Left colon (tissue), 2 donors: ENCODE measurements around the gene ADAMTS12. TPM values are rescaled to one million over a fixed set of nuclear protein-coding genes. Genes with fewer than 3 reads are reported as not detected.
"Not testable (repeated sequence)": the region's sequence is repeated elsewhere in the genome, so short reads cannot be mapped to it uniquely, and the experiment has no call there.

Source experiments
- ATAC-seq: fragments of 200-7000 bp; cut with Tn5 transposase; one replicate; pipeline ENCODE4 v1.9.1; 2020; ENCODE audit warnings: mild to moderate bottlenecking, moderate library complexity
- DNase-seq, 2 donors: peaks; one replicate each; pipeline ENCODE4 v3.0.0-alpha.2; 2020
- intact Hi-C, 2 donors: fragments of 100-400 bp; cut with DNase I in 1 of 2; cut with micrococcal nuclease in 1 of 2; formaldehyde crosslinking; loops; one replicate each; pipeline versions ENCODE4 v1.11.2 to v1.14.0; 2022; cut with DNase I, micrococcal nuclease
- total RNA-seq, 2 donors: library from RNA; stranded (reverse); fragmentation: NEBNext Ultra II Directional; extraction: Animal tissue kit (Norgen Biotek cat#: 25700); gene quantifications; one replicate each; pipeline ENCODE4 v1.2.1, GENCODE V29; 2021
- donor health status: DM: no; HTN: no; CAD: no.
- donor health status: DM: yes; HTN: yes; CAD: no.

ADAMTS12 gene
- total RNA-seq, 2 donors from 2014 or later: 0.21 to 1.2 TPM

DNA sequence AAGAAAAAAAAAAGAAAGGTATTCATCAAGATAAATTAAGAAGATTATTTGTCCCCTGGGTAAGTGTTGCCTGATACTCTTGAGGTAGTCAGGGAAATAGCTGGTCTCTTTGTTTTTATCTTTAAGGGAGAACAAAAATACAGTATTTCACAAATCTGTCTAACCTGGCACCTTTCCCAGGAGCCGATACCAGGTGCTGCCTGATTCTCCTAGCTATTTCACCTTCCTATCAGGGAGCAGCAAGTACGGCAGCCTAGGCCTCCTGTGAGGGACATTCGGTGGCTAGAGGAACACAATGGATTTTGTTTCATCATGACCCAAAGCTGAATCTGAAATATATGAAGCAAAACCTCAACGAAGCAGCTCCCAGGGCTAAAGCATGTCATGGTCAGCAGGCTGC is 365.0 kb downstream of the ADAMTS12 start:
- intact Hi-C loops: no loop called here
- ATAC-seq (no peak), DNase-seq (no peak)

DNA sequence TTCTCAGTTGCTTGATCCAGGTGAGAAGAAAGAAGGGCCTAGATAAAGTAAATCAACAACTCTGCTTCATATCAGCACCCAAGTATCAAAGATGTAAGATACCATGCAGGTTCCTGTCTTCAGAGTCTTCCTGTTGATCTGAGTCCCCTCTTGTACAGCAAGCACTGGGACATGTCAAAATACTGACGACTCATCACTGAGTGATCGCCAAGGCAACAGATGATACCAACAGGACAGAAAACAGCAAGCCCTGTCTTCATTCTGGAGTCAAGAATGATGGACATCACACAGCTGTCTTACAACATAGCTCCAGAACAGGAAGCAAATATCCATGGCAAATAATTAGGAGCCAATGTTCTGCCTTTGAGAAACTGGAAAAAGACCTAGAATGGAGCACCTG is 367.3 kb downstream of the ADAMTS12 start:
- DNase-seq (no peak), ATAC-seq (no peak)
- intact Hi-C loops: no loop called here

DNA sequence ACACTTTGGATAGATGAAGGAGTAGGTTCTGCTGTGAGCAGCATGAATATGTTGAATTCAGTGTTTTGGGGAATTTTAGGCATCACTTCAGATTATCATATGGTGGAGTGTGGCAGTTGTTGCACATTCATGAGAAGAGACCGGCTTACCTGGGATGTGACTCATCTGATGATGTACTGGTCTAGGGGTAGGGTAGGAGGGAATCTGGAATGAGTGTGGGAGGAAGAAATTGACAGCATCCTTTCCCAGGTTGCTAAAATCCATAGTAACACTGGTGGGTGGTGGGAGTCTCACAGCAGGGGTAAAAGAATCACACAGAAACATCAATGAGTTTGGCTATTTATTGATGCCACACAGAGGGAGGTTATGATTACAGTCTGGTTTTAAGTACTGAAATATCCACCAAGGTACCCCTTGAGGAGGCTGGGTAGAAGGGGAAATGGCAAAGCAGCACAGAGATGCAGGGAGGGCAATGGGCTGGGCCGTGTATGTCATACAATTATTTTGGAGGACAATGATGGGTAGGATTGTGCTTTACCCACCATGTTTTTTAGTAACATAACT is 368.5 kb downstream of the ADAMTS12 start:
- intact Hi-C loops: no loop called here
- DNase-seq (no peak), ATAC-seq (no peak)

DNA sequence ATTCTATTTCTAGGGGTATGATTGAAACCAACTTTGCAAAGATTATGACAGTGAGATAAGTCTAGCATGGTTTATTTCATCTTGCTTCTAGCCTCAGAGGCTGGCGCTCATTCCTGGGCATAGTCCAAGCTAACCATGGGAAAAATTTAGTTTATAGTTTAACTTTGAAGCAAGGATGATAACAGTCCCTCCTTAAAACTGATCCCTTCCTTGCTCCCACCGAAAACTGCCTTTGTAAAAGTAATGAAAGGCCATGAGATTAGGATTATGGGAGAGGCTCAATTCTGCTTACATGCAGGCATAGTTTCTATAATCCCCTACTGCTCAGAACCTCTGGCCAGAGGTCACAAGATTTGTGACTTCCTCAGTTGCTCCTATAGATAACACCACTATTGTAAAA is 375.4 kb downstream of the ADAMTS12 start:
- intact Hi-C loops: no loop called here
- DNase-seq (no peak), ATAC-seq (no peak)

DNA sequence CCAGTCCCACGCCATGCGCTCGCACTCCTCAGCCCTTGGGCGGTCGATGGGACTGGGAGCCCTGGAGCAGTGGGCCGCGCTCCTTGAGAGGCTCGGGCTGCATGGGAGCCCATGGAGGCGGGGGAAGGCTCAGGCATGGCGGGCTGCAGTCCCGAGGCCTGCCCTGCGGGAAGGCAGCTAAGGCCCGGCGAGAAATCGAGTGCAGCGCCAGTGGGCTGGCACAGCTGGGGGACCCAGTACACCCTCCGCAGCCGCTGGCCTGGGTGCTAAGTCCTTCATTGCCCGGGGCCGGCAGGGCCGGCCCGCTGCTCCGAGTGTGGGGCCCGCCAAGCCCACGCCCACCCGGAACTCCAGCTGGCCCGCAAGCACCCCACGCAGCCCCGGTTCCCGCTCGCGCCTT is 376.4 kb downstream of the ADAMTS12 start:
- intact Hi-C loops, DNase-seq, ATAC-seq: not testable (repeated sequence)

DNA sequence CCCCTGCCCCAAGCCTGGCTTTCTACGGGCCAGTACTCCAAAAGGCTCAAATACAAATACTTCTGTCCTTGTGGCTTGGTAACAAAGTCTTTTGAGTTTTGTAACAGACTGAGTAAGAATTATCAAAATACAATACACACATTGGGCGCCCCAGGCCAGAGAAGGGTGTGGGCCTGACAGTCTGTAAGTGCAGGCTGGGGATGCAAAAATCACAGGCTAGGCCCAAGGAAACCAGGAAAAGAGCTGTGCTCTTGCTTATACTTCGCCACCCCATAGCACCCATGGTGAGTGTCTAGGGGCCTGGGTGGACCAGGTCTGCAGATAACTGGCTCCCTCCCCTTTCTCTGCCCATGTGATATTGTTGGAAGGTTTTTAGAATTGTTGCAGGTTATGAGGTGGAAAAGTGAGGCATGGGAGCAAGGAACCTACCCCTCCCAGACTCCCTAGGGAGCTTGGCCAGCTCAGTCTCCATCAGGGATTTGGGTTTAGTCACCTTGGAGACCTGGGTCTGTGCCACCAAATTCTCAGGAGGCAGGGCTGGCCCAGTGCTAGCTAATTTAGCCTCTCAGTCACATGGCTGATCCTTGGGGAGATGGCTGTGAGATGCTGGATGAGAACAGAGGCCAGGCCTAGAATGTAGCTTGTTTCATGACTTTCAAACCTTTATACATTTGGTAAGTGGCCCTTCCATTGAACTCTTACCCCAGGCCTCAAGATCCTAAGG is 378.2 kb downstream of the ADAMTS12 start:
- no peak for DNase-seq
- ATAC-seq: no peak
- intact Hi-C loops: no loop called here

DNA sequence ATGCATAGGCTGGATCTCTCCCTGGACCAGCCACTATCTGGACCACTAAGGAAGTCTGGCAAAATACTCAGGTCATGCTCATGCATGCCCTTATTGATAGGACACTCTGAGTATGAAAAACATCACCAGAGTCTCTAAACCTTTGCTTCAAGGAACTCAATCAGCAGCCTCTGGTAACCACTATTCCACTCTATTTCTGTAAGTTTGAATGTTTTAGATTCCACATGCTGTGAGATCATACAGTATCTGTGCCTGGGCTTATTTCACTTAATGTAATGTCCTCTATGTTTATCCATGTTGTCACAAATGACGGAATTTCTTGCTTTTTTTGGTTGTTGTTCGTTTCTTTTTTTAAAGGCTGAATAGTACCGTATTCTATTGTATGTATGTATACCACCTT is 382.8 kb downstream of the ADAMTS12 start:
- DNase-seq (no peak), ATAC-seq (no peak)
- intact Hi-C loops: no loop called here

DNA sequence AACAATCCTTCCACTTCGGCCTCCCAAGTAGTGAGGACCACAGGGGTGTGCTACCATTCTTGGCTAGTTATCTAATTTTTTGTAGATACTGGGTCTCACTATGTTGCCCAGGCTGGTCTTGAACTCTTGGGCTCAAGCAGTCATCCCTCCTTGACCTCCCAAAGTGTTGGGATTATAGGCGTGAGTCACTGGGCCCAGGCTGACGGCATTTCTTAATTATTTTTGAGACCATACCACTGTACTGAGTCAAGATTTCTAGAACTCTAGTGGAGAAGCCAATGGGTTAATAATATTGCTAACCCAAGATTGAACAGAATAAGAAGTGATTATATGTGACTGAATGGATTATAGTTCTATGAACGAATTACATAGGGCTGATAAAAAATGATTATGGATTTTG is 384.4 kb downstream of the ADAMTS12 start:
- ATAC-seq (no peak), DNase-seq (no peak)
- intact Hi-C loops: no loop called here

DNA sequence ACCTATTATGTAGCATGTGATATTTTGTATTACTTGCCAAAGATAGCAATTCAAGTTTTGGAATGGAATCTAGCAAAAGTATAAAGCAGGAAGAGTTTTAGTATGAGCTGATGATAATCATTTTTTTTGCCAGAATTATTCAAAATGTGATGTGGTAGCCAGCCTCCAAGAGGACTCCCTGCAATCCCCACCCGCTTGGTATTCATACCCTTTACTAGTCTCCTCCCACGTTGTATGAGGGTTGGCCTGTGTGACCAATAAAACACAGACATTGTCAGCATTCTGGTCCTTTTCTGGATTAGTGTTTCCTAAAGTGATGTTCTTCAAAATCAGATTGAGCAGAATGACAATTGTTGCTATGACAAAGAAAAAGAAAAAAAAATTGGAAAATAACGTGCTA is 387.2 kb downstream of the ADAMTS12 start:
- DNase-seq (no peak), ATAC-seq (no peak)
- intact Hi-C loops: no loop called here

DNA sequence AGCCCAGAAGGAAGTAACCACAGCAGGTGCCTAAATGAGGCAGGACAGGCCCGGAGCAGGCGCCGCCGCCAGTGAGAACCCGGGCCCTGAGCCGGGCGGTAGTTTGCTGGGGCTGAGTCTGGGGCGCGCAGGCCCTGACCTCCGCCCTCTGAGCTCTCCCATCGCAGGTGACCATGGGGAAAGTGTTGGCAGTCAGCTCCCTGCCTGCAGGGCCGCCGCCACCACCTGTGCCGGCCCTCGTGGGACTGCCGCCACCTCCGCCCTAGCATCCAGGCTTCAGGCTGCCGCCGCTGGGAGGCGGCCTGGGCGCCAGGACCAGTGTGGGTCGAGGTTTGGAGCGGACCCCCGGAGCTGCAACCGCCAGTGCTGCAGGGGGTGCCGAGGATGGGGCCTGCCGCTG is 389.9 kb downstream of the ADAMTS12 start:
- intact Hi-C loops: no loop called here
- DNase-seq (no peak), ATAC-seq (no peak)

DNA sequence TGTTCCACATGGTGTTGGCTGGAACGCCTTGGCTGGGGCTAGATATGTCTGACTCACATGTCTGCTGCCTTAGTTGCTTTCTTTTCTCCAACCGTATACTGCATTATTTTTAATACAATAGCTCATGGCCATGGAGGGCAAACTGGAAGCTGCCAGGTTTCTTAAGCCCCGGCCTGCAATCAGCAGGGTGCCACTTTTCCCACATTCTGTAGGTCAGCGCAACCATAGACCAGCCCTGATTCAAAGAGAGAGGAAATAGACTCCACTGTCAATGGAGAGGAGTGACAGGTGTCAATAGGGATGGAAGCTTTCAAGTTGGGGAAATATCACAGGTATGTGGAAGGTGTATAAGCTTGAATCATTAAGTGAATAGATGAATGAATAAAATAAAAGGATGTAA is 390.5 kb downstream of the ADAMTS12 start:
- no peak for ATAC-seq
- no peak for DNase-seq
- intact Hi-C loops: no loop called here

DNA sequence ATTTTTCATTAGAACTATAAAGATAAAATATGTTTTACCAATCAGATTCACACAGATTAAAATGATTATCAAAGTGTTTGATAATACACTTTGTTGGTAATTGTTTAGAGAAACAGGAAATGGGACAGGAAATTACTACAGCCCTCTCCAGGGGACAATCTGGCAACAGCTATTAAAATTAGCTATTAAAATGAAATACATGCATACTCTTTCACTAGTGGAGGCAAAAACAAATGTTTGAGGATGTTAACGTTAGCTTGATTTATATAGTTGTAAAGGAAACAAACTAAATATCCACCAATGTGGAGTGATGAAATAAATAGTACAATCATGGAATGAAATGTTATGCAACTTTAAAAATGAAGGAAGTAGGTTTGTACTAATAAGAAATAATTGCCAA is 397.3 kb downstream of the ADAMTS12 start:
- ATAC-seq (no peak), DNase-seq (no peak)
- intact Hi-C loops: no loop called here

DNA sequence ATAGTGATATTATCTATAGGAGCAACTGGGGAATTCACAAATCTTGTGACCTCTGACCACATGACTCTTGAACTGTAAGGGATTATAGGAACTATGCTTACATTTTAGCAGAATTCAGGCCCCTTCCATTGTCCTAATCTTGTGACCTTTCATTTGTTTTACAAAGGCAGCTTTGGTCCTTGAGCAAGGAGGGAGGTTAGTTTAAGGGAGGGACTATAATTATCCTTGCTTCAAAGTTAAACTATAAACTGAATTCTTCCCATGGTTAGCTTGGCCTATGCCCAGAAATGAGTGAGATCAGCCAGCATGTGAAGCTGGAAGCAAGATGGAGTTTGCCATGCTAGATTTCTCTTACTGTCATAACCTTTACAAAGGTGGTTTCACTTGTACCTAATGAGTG is 399.8 kb downstream of the ADAMTS12 start:
- intact Hi-C loops: no loop called here
- ATAC-seq (peak; percentile 58), DNase-seq (no peak)

DNA sequence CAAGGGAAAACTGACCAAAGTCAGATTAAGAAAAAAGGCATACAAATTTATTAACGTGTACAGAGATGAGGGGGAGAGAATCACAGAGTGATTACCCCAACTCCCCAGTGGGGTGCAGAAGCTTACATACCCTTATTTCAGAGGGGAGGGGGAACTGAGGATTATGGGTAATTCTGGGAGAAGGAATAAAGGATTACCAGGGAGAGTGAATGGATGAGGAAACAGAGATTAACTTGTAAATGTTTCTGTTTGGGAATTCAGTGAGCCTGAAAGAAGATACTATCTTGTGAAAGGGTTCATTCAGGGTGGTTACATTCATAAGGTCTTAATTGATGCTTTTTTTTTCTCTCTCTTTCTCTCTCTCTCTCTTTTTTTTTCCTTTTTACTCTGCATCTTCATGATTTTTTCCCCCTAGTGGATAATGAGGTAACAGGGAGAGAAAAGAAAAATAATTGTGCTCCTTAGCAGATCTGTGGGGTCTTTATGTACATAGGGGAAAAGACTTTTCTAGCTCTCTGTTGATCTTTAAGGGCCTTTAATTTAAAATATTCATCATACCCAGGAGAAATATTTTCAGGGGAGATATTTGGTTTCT is 401.6 kb downstream of the ADAMTS12 start:
- DNase-seq (no peak), ATAC-seq (no peak)
- intact Hi-C loops: no loop called here

DNA sequence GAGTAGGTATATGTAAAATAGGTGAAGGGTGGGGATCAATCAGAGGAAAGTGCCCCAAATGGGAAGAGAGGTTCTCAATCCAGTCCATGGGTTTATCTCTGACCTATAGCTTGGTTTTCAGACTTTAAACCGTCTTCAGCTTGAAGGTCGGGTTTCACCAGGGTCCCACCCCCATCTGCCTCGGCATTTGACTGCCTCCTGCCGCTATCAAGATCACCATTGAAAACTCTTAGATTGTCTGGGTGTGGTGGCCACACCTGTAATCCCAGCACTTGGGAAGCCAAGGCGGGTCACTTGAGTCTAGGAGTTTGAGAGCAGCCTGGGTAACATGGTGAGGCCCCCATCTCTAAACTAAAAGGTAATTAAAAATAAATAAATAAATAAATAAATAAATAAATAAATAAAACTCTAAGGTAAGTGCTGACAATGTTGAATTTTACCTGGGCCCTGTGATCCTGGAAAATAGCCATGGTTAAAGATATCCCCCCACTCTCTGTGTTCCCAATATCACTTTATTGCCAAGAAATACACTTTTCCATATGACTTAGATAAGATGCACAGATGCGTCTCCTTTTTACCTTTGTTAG is 402.2 kb downstream of the ADAMTS12 start:
- peak in 1 of 2 donors; percentile 20 for DNase-seq

DNA sequence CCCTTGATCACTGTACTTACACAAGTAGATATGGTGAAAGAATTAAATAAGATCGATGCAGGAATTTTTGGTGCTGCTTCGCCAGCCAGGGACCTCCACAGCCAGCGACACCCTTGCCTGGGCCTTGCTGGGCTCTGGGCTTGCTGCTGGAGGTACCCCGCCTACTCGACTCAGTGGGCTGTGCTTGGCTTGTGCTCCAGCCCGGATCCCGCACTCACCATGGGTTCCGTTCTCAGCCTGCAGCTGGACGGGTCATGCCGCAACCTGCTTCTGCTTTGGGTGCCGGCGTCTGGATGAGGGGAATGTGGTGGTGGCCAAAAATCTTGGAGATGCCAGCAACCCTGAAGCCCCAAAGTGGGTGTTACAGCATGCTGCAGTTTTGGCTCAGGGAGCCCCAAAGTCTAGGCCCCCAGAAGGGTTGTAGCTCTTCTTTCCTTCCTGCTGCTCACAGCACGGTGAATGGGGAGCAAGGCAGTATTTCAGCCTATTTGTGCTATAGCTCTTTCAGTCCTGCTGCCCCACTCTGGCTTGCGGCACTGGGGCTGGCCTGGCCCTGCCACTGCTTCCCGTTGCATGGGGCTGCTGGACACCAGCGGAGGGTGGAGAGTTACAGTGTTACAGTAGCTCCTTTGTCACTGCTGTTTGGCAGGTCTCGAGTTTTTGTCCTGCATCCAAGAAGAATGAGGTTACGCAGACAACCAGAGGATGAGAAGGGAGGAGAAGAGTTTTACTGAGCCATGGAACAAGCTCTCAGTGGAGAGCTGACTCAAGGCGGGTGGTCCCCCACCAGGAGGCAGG is 403.0 kb downstream of the ADAMTS12 start:
- intact Hi-C loops: no loop called here
- no peak for ATAC-seq
- DNase-seq: no peak

More for the DNA sequence above, 402.2 kb downstream of the ADAMTS12 start:
- intact Hi-C loops: no loop called here
- ATAC-seq: peak; percentile 81

DNA sequence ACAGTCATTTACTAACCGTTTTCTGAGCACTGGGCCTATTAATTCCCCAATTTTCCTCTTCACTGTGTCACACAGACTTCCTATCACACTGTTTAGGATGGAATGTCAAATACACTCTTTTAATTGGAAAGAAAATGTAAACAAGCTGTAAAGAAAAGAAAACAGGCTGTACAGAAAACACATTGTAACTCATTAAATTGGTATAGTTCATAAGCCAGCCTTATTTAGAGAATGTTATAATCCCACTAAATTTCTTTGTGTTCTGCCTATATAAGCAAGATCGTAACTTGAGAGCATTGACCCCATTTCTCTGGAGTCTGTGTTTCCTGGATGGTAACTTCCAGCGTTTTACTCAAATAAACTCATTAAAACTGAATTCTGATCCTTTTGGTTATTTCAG is 404.6 kb downstream of the ADAMTS12 start:
- no peak for DNase-seq
- no peak for ATAC-seq
- intact Hi-C loops: no loop called here

DNA sequence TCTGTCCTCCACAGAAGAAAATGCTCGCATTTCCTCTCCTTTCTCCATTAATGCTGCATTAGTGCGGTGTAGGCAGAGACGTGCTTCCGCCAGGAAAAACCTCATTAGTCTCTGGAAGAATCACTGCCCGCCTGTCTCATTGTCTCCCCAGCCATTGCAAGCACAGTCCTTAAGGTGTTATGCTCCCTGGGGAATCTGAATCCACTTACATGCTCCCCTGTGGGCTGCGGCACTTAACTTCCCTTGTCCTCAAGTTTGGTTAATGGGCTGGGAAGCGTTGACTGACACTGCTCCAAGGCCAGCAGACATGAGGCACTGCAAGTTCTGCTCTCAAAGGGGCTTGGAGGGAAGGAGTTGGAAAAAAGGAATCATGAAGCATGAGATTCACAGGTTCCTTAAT is 409.5 kb downstream of the ADAMTS12 start:
- intact Hi-C loops: no loop called here
- ATAC-seq: no peak
- no peak for DNase-seq

DNA sequence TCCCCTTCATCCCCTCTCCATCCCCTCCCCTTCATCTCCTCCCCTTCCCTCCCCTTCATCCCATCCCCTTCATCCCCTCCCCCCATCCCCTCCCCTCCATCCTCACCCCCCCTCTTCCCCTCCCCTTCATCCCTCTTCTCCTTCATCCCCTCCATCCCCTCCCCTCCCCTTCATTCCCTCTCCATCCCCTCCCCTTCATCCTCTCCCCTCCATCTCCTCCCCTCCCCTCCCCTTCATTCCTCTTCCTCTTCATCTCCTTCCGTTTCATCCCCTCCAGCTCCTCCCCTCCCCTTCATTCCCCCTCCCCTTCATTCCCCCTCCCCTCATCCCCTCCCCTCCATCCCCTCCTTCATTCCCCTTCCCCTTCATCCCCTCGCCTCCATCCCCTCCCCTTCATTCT is 410.9 kb downstream of the ADAMTS12 start:
- intact Hi-C loops: no loop called here
- ATAC-seq (no peak), DNase-seq (no peak)

DNA sequence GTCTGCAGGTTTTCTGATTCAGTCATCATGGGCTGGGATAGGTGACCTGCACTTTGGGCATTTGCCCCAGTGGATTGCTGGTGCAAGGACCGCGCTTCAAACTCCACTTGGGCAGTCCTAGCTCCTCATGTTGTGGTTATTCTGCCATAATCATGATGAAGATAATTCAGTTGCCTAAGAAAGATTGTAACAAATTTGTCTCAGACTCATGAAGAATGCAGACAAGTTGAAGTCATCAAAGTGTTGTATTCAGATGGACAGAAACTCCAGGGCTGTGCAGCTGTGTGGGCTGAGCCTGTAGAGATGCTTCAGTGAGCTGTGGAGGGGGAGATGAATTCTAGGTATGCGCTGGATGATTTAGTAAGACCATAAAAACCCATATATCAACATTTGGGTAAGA is 412.5 kb downstream of the ADAMTS12 start:
- DNase-seq (no peak), ATAC-seq (no peak)
- intact Hi-C loops: no loop called here
